ENCODE data around the gene ATP2B2. TPM values are rescaled to one million over a fixed set of nuclear protein-coding genes. Genes with fewer than 3 reads are reported as not detected.

The ATP2B2 gene
- total RNA-seq, 1 experiment from 2014 or later = not detected

GRCh38 chr3:10504171-10505049 is 976 bp downstream of the ATP2B2 start:
- Mint-ChIP-seq H3K4me3 (ENCODE audit: low read depth, unreplicated experiment) (no peak overlapping the region), H3K4me1 (ENCODE audit: low read depth, unreplicated experiment) (peaks cover 10% of the 10 kb centered on the region), H3K36me3 (ENCODE audit: insufficient read depth, unreplicated experiment) (no peaks in the 10 kb centered on the region), H3K27me3 (ENCODE audit: unreplicated experiment) (peaks cover 91% of the 10 kb centered on the region), H3K9me3 (ENCODE audit: low read depth, unreplicated experiment) (no peaks in the 10 kb centered on the region), H3K27ac (ENCODE audit: unreplicated experiment) (no peak overlapping the region)
- TF ChIP-seq CTCF (IDR thresholded peaks at IDR 0.05; ENCODE audit: unreplicated experiment) = no peak
- intact Hi-C loops (cut with micrococcal nuclease; ENCODE audit: unreplicated experiment) = no loop called here
- CTCF ChIA-PET = interaction anchor here (0.6 kb wide), 1 partner anchor 10 kb away, joined by 3 read pairs; no protein-coding TSS in a partner anchor
- no TSS peak for BruUV-seq (replicated peaks)
- DNase-seq = no peak

GRCh38 chr3:10503217-10503796 is 2.1 kb downstream of the ATP2B2 start:
- CTCF ChIA-PET = interaction anchor here (0.6 kb wide), 1 partner anchor 1752 kb away, joined by 3 read pairs; no protein-coding TSS in a partner anchor
- Mint-ChIP-seq H3K4me3 (ENCODE audit: low read depth, unreplicated experiment) (no peak overlapping the region), H3K27ac (ENCODE audit: unreplicated experiment) (no peak overlapping the region), H3K36me3 (ENCODE audit: insufficient read depth, unreplicated experiment) (no peaks in the 10 kb centered on the region), H3K27me3 (ENCODE audit: unreplicated experiment) (peaks cover 91% of the 10 kb centered on the region), H3K4me1 (ENCODE audit: low read depth, unreplicated experiment) (peaks cover 4% of the 10 kb centered on the region), H3K9me3 (ENCODE audit: low read depth, unreplicated experiment) (no peaks in the 10 kb centered on the region)
- no peak for DNase-seq
- intact Hi-C loops (cut with micrococcal nuclease; ENCODE audit: unreplicated experiment) = no loop called here
- no TSS peak for BruUV-seq (replicated peaks)
- TF ChIP-seq CTCF (IDR thresholded peaks at IDR 0.05; ENCODE audit: unreplicated experiment) = no peak

- CTCF ChIA-PET = interaction anchor here (0.6 kb wide), 2 partner anchors 253 to 1753 kb away, joined by 3 read pairs; no protein-coding TSS in a partner anchor
- Mint-ChIP-seq H3K27me3 (ENCODE audit: unreplicated experiment) (peaks cover 84% of the 10 kb centered on the region), H3K27ac (ENCODE audit: unreplicated experiment) (no peak overlapping the region), H3K4me1 (ENCODE audit: low read depth, unreplicated experiment) (no peaks in the 10 kb centered on the region), H3K36me3 (ENCODE audit: insufficient read depth, unreplicated experiment) (no peaks in the 10 kb centered on the region), H3K4me3 (ENCODE audit: low read depth, unreplicated experiment) (no peak overlapping the region), H3K9me3 (ENCODE audit: low read depth, unreplicated experiment) (no peaks in the 10 kb centered on the region)
- TF ChIP-seq CTCF (IDR thresholded peaks at IDR 0.05; ENCODE audit: unreplicated experiment) = no peak
- intact Hi-C loops (cut with micrococcal nuclease; ENCODE audit: unreplicated experiment) = no loop called here
- no TSS peak for BruUV-seq (replicated peaks)
- no peak for DNase-seq
These were observed 3.1 kb downstream of the ATP2B2 start for GRCh38 chr3:10502185-10502880.

GRCh38 chr3:10501664-10502052 is 3.7 kb downstream of the ATP2B2 start:
- H3K4me1 Mint-ChIP-seq (ENCODE audit: low read depth, unreplicated experiment) = no peaks in the 10 kb centered on the region

More at GRCh38 chr3:10501664-10502052, 3.7 kb downstream of the ATP2B2 start:
- Mint-ChIP-seq H3K9me3 (ENCODE audit: low read depth, unreplicated experiment) (no peaks in the 10 kb centered on the region), H3K27me3 (ENCODE audit: unreplicated experiment) (peaks cover 86% of the 10 kb centered on the region), H3K4me3 (ENCODE audit: low read depth, unreplicated experiment) (no peak overlapping the region), H3K36me3 (ENCODE audit: insufficient read depth, unreplicated experiment) (no peaks in the 10 kb centered on the region), H3K27ac (ENCODE audit: unreplicated experiment) (no peak overlapping the region)
- CTCF ChIA-PET = interaction anchor here (0.7 kb wide), 1 partner anchor 20 kb away, joined by 4 read pairs; no protein-coding TSS in a partner anchor
- TF ChIP-seq CTCF (IDR thresholded peaks at IDR 0.05; ENCODE audit: unreplicated experiment) = no peak
- BruUV-seq (replicated peaks) = no TSS peak
- intact Hi-C loops (cut with micrococcal nuclease; ENCODE audit: unreplicated experiment) = no loop called here
- no peak for DNase-seq
